ENCODE results near the gene IDNK.

IDNK gene

DNA sequence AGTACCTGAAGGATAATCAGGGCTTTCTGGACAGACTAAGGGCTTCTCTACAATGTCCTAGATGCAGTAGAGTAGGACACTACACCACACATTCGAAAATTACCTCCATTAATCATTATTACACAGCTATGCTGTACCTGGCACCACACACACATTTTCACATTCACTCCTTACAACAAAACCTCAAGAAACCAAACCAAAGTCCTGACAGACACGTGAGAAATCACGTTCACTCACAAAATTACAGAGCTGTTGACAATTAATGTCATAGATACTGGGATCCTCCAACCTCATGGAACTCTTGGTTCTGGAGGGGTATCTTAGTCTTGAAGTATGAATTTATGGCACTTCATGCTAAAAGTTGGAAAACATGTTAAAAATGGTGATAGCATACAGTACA lies 68.5 kb downstream of the IDNK start:
- DNase-seq (ENCODE audit: low read depth, low spot score) = no peak

Data from astrocyte of the hippocampus (primary cell).